GM19238 (cell line): ENCODE measurements around the gene RNASEH1.
A peak's percentile ranks its signal among the peaks of the same experiment; 100 is the strongest.

Experiments used
- DNase-seq: peaks from one replicate; pipeline ENCODE4 v3.0.0; 2011; ENCODE audit warnings: low spot score; ENCODE audit not compliant: insufficient read length

RNASEH1 gene, protein sequence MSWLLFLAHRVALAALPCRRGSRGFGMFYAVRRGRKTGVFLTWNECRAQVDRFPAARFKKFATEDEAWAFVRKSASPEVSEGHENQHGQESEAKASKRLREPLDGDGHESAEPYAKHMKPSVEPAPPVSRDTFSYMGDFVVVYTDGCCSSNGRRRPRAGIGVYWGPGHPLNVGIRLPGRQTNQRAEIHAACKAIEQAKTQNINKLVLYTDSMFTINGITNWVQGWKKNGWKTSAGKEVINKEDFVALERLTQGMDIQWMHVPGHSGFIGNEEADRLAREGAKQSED

DNA sequence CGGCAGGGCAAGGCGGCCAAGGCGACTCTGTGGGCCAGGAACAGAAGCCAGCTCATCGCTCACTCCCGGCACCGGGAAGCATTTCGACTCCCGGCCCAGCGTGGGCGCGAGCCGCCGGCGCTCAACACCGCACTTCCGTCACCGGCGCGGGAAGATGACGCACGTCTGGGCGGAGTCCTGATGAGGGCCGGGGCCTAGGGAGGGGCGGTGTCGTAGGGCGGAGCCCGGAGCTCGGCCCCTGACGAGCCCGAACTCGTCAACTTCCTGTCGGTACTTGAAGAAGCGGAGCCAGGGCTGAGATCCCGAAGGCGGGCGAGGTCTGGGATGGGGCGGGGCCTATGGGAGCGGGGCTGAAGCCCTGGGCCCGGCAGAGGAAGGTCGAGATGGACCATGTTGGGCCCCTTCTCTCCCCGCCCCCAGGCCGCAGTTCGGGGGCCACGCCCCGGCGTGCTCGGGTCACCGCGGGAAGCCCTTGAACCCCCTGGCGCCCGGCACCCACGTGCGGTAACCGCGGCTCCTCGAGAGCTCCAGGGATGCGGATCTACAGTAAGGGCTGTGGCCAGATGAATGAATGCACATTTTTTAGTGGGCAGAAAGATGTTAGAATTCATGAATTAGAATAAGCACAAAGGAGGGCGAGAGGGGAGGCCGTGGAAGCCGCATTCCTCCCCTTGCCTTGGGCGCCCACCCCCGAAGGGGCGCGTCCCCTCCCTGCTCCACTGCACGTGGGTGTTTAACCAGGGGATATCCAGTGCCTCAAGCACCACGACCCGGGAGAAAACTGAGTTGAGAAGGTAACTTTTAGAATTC is at the start of gene RNASEH1:
RNASEH1 (minus strand) TSS at position 129 of the 810 bp plus-strand sequence; CDS start at position 56, 73 bp downstream.
- peak; percentile 97 for DNase-seq

DNA sequence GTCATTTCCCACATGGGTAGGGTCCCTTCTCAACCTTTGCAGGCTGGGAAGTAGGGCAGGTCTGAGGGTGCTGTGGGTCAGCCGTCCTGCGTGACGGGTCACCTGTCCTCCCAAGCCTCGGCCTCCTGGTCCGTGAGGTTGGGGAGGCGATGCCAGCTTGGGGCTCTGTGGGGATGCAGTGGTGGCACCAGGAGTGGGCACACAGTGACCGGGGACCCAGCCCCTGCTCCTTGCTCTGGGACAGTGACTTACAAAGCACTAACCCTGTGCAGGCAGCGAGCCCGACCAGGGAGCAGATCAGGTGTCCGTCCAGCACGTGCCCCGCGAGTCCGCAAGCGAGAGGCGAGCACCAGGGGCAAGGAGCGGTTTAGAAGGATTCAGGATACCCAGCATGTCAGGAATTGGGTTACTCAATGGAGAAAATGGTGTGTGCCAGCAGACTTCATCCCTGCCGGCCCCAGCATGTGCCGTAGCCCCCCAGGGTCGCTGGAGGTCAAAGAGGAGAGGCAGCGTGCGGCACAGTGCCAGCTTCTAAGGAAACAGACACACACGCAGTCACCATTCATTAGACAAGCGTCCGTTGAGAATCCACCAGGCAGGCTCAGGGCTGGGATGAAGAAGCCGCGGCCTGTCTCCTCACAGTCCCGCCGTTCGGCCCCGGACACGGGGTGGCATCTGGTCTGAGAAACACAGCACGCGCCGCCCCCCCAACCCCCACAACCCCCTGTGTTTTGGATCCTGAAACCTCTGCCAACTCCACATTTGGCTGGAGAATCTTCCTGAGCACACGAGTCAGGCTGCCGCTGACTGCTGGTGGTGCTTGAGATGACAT is 48.5 kb upstream of the RNASEH1 start:
- no peak for DNase-seq

DNA sequence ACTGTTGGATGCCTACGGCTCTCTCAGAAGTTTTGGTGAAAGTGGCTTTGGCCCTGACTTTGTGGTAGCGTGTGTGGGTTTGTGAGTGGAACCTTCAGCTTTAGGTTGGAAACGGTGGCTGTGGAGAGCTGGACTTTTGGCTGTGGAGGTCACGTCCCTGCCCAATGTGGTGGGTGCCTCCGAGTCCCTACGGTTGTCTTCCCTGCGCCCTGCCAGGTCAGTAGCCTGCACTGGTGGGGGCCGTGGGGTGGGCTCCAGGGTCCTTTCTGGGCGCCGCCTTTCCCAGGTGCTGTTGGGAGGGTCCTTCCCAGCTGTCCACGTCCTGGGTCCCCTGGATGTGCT is 47.9 kb upstream of the RNASEH1 start:
- no peak for DNase-seq

DNA sequence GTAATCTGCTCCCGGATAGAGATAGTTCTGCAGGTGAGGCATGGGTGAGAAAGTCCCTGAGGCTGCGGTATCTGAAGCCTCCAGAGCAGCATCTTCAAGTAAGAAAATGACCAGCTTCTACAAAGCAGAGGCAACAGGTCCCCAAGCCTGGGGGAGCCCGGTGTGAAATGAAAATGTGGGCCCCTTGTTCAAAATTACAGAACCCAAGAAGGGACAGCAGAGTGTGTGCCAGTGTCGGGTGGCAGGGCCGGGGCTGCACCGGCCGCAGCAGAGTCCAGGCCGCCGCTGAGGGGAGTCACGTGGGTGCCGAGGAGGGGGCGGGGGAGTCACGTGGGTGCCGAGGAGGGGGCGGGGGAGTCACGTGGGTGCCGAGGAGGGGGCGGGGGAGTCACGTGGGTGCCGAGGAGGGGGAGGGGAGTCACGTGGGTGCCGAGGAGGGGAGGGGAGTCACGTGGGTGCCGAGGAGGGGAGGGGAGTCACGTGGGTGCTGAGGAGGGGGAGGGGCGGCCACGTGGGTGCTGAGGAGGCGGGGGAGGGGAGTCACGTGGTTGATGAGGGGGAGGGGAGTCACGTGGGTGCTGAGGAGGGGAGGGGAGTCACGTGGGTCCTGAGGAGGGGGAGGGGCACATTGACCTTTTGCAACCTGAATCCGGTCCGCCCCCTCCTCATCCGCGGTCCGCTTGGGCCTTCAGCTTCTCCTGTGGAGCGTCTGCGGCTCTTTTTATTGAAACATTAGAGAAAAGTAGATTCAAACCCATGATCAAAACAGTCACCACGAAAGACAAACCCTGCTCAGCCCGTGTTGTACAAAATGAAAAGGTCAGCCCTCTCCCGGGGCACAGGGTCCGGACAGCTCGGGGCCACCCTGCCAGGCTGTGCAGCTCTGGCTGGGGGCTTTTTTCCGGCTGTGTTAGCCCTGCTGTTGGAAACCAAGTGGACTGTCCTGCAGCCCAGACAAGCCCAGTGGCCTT is 47.1 kb upstream of the RNASEH1 start:
- no peak for DNase-seq

DNA sequence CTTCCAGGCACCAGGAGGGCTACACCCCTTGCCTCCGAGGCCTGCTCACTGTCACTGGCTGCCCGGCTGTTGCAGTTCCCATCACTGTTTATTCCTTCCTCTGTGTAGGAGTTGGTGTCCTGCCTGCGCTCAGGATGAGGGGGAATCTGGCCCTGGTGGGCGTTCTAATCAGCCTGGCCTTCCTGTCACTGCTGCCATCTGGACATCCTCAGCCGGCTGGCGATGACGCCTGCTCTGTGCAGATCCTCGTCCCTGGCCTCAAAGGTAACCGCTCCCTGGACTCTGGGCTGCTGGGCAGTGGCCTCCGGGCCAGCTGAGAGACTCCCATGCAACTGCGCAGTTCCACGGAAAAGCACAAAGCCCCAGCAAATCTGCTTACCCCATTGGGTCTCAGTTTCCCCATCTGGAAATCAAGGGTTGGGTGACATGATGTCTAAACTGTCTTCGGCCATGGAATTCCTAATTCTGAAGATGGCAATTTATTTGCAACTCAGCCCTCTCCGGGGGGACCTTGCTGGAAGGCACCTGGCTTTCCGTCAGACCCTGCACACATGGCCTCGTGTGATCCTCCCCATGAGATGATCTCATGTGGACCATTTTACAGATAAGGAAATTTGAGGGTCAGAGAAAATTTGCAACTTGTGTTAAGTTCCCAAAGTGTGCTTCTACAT is 46.2 kb upstream of the RNASEH1 start:
- DNase-seq, result no peak

DNA sequence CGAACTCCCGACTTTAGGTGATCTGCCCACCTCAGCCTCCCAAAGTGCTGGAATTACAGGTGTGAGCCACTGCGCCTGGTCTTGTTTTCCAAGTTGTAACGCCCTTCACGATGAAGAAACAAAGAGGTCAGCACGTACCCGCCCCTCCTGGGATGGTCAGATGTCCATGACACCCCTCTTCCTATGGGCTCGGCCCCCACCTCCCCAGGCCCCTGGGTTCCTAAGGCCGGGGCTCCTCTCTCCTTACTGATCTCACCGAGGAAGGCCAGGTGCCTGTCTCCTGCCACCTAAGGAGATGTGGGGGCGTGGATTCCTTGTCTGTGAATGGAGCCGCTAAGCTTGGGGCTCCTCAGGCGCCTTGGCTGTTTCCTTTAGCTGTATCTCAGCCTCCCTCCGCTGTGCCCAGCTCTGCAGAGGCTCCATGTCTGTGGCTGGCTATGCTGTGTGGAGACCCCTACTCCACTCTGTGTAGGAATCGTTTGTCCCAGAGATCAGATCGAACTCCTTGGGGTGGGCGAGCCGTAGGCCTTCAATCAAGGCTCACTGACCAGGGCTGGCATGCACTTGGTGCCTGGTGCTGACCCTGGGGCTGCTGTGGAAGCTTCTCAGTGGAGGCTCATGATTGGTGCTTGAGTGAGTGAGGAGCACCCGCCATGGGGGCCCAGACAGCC is 45.5 kb upstream of the RNASEH1 start:
- DNase-seq, result no peak

DNA sequence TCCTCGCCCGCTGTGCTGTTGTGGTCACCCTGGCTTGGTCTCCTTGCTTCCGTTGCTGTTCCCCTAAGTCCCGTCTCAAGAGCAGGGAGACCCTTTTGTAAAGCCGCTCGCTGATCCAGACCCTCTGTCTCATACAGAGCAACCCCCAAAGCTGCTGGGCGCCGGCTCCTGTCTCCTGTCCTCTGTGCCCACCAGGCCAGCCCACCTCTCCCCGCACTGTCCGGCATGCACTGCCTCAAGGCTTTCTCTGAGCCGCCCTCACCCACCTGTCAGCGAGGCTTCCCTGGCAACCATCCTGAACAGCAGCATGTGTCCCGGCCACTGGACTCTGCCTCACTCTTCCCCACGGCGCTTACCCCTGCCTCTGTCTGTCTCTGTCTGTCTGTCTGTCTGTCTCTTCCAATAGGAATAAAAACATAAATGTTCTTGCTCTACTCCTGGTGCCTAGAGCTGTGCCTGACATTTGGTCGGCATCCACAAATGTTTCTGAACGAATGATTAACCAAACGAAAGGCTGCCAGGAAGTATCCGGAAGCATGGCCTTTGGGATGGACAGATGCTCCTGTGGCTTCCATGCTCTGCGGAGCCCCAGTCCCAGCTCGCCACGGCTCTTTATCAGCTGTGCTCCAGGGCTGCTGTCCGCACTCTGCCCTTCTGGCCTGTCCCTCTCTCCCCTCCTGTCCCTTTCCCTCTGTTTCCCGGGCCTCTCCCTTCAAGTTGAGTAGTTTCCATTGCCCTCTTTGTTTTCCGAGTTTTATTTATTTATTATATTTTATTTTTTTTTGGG is 44.6 kb upstream of the RNASEH1 start:
- no peak for DNase-seq

DNA sequence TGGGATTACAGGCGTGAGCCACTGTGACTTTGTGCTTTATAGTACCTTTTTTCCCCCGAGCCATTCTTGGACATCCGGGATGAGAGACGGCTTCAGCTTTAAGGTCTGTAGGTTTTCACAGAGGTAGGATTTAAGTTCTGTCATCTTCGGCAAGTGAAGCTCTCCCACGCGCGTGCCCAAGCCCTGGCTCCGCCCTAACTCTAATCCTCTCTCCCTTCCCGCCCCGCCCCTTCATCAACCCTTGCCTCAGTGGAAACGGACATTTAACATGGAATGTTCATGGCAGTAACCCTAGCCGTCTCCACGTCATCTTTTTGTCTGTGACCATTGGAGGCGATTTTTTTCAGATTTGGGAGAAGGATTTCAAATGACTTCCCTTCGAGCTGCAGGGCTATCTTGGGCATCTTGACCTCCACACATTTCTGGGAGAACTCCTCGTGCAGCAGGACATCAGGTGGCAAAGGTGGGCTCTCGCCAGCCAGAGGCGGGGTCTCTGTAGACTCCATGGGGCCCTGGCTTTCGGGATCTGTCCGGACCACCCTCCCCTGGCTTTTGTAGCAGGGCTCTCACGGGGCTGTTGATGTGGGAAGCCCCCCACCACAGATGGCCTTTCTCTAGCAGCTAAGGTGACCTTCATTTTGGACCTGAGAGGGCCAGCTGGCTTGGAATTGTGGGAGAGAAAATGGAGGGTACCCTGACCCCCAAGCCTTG is 43.6 kb upstream of the RNASEH1 start:
- no peak for DNase-seq

DNA sequence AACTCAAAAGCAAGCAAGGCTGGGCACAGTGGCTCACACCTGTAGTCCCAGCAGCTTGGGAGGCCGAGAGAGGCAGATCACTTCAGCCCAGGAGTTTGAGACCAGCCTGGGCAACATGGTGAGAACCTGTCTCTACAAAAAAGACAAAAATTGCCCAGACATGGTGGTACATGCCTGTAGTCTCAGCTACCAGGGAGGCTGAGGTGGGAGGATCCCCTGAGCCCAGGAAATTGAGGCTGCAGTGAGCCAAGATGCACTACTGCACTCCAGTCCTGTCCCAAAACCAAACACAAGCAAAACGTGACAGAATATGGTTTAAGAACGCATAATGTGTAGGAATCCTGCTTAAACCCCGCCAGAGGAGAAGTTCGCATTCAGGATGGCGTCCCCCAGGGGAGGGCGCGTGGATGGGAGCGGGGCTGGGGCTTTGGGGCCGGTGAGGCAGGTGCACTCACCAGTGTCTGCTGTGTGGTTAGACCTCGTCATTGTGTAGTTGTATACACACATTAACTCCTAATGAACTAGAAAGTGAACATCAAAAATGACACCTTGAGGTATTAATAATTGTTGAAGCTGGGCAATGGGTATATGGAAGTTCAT is 42.2 kb upstream of the RNASEH1 start:
- no peak for DNase-seq

DNA sequence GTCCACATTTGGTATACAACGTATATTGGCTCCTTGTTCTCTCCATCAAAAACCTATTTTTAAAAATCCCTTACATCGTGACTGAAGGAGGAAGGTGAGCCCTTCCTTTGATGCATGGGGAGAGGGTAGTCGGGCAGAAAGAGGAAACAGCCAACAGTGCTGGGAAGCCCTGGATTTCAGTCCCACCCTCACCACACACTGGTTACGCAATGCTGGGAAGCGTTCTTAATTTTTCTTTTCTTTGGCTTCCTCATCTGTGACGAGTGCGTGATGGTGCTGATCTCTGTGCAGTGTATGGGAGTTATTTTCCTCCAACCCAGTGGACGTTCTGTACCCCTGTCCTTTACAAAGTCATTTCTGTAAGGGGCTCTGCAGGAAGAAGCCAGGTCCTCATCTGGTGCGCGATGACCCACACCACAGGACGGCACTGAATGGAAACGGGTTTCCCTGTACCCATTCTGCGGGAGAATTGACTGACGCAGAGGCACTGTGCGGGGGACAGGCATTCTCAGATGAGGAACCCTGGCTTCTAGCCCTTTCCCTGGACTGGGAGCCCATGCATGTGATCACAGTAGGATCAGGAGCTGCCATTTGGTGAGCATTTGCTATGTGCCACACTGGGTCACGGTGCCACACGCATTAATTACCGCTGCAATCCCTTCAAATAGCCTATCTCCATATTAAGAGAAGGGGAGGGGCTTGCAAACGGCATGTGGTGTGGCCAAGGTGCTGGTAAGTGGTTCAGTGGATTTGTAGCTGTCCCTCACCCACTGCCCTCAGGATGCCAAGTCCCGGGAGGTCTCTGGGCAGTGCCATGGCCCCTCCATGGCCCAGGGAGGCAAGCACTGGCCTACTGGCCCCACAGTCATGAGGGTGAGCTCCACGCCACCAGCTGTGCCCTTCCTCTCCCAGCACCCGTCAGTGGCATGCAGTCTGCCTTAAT is 41.0 kb upstream of the RNASEH1 start:
- DNase-seq, result no peak

DNA sequence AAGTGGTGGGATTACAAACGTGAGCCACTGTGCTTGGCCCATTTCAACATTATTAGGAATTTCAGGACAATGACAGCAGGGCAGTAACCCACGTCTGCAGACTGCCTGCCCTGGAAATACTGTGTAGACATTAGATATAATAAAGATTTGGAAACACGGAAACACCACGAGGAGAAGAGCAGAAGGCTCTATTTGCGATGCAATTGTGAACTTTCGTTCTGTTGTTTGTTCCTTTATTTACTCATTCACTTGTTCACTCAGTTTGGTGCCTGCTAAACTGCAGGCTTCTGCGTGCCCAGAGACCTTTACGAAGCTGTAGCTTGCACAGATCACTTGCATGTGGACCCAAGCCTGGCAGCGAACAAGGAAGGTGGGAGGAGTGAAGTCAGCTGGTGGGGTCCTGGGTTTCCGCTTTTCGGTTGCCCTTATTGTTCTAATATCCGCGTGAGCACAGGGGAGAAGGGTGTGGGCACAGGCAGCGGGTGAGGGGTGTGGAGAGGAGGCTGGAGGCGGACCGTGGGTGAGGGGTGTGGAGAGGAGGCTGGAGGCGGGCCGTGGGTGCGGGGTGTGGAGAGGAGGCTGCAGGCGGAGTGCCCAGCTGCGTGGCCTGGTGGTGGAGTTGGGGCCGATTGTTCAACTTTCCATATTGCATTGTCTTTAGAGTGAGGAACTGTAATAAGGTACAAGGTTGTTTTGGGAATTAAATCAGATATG is 40.2 kb upstream of the RNASEH1 start:
- no peak for DNase-seq

DNA sequence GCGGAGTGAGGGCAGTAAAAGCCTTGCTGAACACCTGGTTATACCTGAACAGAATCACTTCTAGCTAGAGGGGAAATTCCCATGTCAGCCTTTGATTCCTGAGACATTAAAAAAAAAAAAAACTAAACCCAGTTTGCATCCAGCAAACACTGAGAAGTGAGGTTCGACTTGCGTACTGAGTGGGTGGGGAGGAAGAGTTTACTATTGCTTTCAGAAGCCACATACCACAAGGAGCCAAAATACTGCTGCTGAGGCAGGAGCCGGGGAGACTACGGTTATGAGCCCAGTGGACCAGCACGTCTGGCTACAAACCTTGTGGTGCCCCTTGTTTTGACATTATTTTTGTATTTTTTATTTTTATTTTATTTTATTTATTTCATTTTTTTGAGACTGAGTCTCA is 39.4 kb upstream of the RNASEH1 start:
- no peak for DNase-seq

DNA sequence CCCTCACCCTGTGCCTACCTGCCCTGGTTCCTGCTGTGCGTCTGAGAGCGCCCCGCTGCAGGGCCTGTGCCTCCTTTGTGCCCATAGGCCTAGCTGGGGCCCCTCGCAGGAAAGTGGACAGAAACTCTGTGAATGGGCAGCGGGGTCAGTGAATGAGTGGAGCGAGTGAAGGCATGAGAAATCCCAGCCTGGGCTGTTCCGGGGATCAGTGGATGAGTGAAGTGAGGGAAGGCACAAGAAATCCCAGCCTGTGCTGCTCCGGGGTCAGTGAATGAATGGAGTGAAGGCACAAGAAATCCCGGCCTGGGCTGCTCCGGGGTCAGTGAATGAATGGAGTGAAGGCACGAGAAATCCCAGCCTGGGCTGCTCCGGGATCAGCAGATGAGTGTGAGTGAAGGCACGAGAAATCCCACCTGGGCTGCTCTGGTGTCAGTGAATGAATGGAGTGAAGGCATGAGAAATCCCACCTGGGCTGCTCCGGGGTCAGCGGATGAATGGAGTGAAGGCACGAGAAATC is 38.8 kb upstream of the RNASEH1 start:
- no peak for DNase-seq

DNA sequence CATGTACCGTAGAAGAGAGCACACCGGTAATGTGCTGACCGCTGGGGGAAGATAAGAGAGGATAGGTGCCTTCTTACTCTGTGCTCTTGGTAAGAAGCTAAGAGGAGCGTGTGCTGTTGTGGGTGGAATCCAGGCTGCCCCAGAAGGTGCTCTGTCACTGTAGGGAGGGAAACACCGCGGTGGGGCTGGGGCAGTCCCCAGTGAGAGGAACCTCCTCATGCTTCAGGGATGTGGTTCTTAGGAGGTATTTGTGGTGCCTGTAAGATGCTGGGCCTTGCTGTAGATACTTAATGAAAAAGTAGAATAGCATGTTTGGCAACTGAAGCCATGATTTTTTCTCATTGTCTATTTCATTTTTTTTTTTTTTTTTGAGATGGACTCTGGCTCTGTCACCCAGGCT is 37.9 kb upstream of the RNASEH1 start:
- DNase-seq, result no peak

DNA sequence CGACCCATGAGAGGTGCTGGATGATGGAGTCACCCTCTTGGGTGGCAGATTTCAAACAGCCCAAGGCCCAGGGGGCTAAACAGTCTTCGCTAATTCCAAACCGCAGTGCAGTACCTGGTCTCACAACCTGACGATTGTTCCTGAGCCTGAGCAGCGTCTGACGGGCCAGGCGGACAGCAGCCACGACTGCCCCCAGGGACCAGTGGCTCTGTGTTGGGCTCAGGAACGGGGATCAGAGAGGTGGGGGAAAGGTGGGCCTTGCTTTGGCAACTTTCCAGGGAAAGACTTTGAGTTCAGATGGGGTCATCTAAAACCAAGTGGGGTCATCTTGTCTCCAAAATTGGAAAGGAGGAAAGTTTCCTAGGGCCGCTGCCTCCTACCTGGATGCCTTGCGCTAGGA is 37.3 kb upstream of the RNASEH1 start:
- DNase-seq, result no peak
